Adipocyte (in vitro differentiated cells): ENCODE data around the gene BCAT1.
"Not testable (repeated sequence)": the region's sequence is repeated elsewhere in the genome, so short reads cannot be mapped to it uniquely, and the experiment has no call there.

Experiments
- DNase-seq: peaks from one replicate; pipeline ENCODE4 v3.0.0-alpha.2; 2015; ENCODE audit warnings: low read depth
- H3K27me3 ChIP-seq: replicated peaks from 2 replicates; pipeline ENCODE4 v1.7.0; 2013; ENCODE audit warnings: mild to moderate bottlenecking, low read length, moderate library complexity; ENCODE audit not compliant: control insufficient read depth, insufficient read depth
- H3K36me3 ChIP-seq: 2 replicates; pipeline ENCODE4 v1.7.0; 2013; ENCODE audit warnings: low read length, mild to moderate bottlenecking, moderate library complexity; ENCODE audit not compliant: control insufficient read depth, insufficient read depth, severe bottlenecking
- H3K4me1 ChIP-seq: 2 replicates; pipeline ENCODE4 v1.7.0; 2013; ENCODE audit warnings: mild to moderate bottlenecking, low read length, moderate library complexity; ENCODE audit not compliant: control insufficient read depth, insufficient read depth
- H3K4me3 ChIP-seq: 2 replicates; pipeline ENCODE4 v1.7.0; 2013; ENCODE audit warnings: mild to moderate bottlenecking, low read length, moderate library complexity
- H3K9ac ChIP-seq: 2 replicates; pipeline ENCODE4 v1.7.0; 2013; ENCODE audit warnings: mild to moderate bottlenecking, low read length, moderate library complexity
- H3K9me3 ChIP-seq: 2 replicates; pipeline ENCODE4 v1.7.0; 2013; ENCODE audit warnings: mild to moderate bottlenecking, low read length, moderate library complexity; ENCODE audit not compliant: control insufficient read depth

Gene BCAT1

GRCh38 chr12:24943947-24944600, 4.8 kb downstream of the BCAT1 start:
- peaks cover 42% of the 10 kb centered on the region for H3K4me1 ChIP-seq
- no peaks in the 10 kb centered on the region for H3K9me3 ChIP-seq
- peak; percentile 22 for DNase-seq
- H3K36me3 ChIP-seq = peaks cover 2% of the 10 kb centered on the region
- no peak overlapping the region for H3K4me3 ChIP-seq
- no peak overlapping the region for H3K9ac ChIP-seq
- H3K27me3 ChIP-seq = no peaks in the 10 kb centered on the region

GRCh38 chr12:24940157-24940556, 8.7 kb downstream of the BCAT1 start:
- DNase-seq = no peak
- peaks cover 22% of the 10 kb centered on the region for H3K4me1 ChIP-seq
- no peaks in the 10 kb centered on the region for H3K27me3 ChIP-seq
- no peak overlapping the region for H3K4me3 ChIP-seq
- H3K9me3 ChIP-seq = no peaks in the 10 kb centered on the region
- peaks cover 2% of the 10 kb centered on the region for H3K36me3 ChIP-seq
- no peak overlapping the region for H3K9ac ChIP-seq

- H3K4me3 ChIP-seq, DNase-seq, H3K9me3 ChIP-seq, H3K36me3 ChIP-seq, H3K27me3 ChIP-seq, H3K9ac ChIP-seq: not testable (repeated sequence)
- H3K4me1 ChIP-seq = peaks cover 16% of the 10 kb centered on the region
Observed at GRCh38 chr12:24939551-24939950, 9.3 kb downstream of the BCAT1 start.

- no peak for DNase-seq
- H3K27me3 ChIP-seq = no peaks in the 10 kb centered on the region
- peaks cover 9% of the 10 kb centered on the region for H3K4me1 ChIP-seq
- H3K36me3 ChIP-seq = no peaks in the 10 kb centered on the region
- no peak overlapping the region for H3K4me3 ChIP-seq
- H3K9me3 ChIP-seq = no peaks in the 10 kb centered on the region
- H3K9ac ChIP-seq = no peak overlapping the region
Observed at GRCh38 chr12:24938341-24938740, 10.6 kb downstream of the BCAT1 start.

- Histone ChIP-seq H3K4me1 (peaks cover 9% of the 10 kb centered on the region), H3K27me3 (no peaks in the 10 kb centered on the region), H3K9me3 (no peaks in the 10 kb centered on the region), H3K36me3 (no peaks in the 10 kb centered on the region), H3K9ac (no peak overlapping the region), H3K4me3 (no peak overlapping the region)
- no peak for DNase-seq
Observed at GRCh38 chr12:24937553-24938244, 11.2 kb downstream of the BCAT1 start.

GRCh38 chr12:24933694-24934407, 15.1 kb downstream of the BCAT1 start:
- no peaks in the 10 kb centered on the region for H3K36me3 ChIP-seq
- H3K4me3 ChIP-seq = no peak overlapping the region
- peaks cover 6% of the 10 kb centered on the region for H3K4me1 ChIP-seq
- H3K9me3 ChIP-seq = peaks cover 10% of the 10 kb centered on the region
- DNase-seq = no peak
- no peaks in the 10 kb centered on the region for H3K27me3 ChIP-seq
- H3K9ac ChIP-seq = no peak overlapping the region

GRCh38 chr12:24931666-24932405, 17.1 kb downstream of the BCAT1 start:
- Histone ChIP-seq H3K9me3 (peaks cover 10% of the 10 kb centered on the region), H3K4me3 (no peak overlapping the region), H3K4me1 (no peaks in the 10 kb centered on the region), H3K27me3 (no peaks in the 10 kb centered on the region), H3K36me3 (no peaks in the 10 kb centered on the region), H3K9ac (no peak overlapping the region)
- DNase-seq = no peak

GRCh38 chr12:24929953-24930352, 18.9 kb downstream of the BCAT1 start:
- no peak overlapping the region for H3K4me3 ChIP-seq
- H3K9me3 ChIP-seq = peaks cover 10% of the 10 kb centered on the region
- no peaks in the 10 kb centered on the region for H3K4me1 ChIP-seq
- no peak for DNase-seq
- H3K27me3 ChIP-seq = no peaks in the 10 kb centered on the region
- no peaks in the 10 kb centered on the region for H3K36me3 ChIP-seq
- H3K9ac ChIP-seq = no peak overlapping the region

GRCh38 chr12:24928533-24929306, 20.2 kb downstream of the BCAT1 start:
- peaks cover 10% of the 10 kb centered on the region for H3K9me3 ChIP-seq
- not testable (repeated sequence) for H3K4me1 ChIP-seq, H3K36me3 ChIP-seq, H3K27me3 ChIP-seq, H3K9ac ChIP-seq, H3K4me3 ChIP-seq
- peak; percentile 40 for DNase-seq

- no peak for DNase-seq
- H3K4me3 ChIP-seq = no peak overlapping the region
- no peaks in the 10 kb centered on the region for H3K4me1 ChIP-seq
- no peaks in the 10 kb centered on the region for H3K36me3 ChIP-seq
- no peak overlapping the region for H3K9ac ChIP-seq
- H3K27me3 ChIP-seq = no peaks in the 10 kb centered on the region
- peaks cover 10% of the 10 kb centered on the region for H3K9me3 ChIP-seq
Observed at GRCh38 chr12:24928131-24928530, 20.8 kb downstream of the BCAT1 start.
